D341Med (cell line): ENCODE data around the gene SKOR1.
A peak's percentile ranks its signal among the peaks of the same experiment; 100 is the strongest.

ENCODE experiments used
- DNase-seq: peaks from one replicate; pipeline ENCODE4 v3.0.0; 2012; ENCODE audit warnings: low spot score

Gene SKOR1

DNA sequence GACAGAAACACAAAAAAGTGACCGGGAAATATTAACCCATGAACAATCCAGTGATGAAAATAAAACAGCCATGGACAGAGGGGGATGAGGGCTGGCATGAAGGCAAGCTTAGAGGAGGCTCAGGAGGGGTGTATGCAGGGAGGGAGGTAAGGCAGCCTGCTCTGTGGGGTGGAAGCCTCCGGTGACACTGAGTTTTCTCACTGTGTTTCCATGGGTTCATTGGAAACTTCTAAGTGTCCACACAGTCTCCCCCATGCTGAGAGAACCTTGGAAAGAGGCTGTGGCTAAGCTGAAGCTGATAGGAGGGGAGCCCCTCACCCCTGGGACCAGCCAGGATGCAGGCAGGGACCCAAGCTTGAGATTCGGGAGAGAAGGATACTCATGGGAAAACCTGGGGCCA is 6.8 kb upstream of the SKOR1 start:
- no peak for DNase-seq

DNA sequence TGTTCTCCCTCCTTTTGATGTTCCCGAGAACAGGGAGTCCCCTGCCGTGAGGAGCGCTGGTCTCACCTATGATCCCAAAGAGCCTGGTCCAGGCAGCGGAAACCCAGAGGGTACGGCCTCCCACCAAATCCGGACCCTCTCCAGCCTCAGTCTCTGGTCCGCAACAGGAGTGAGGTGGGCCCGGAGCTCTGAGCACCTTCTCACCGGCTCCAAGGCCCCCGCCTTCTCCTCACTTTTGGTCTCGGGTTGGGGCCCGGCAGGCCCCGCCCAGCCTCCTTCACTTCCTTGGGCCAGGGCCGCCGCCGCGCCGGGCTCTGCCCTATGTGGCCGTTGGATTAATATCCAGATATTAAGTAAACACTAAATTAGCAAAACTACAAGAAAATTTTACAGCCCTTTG is 5.7 kb upstream of the SKOR1 start:
- DNase-seq, result no peak

DNA sequence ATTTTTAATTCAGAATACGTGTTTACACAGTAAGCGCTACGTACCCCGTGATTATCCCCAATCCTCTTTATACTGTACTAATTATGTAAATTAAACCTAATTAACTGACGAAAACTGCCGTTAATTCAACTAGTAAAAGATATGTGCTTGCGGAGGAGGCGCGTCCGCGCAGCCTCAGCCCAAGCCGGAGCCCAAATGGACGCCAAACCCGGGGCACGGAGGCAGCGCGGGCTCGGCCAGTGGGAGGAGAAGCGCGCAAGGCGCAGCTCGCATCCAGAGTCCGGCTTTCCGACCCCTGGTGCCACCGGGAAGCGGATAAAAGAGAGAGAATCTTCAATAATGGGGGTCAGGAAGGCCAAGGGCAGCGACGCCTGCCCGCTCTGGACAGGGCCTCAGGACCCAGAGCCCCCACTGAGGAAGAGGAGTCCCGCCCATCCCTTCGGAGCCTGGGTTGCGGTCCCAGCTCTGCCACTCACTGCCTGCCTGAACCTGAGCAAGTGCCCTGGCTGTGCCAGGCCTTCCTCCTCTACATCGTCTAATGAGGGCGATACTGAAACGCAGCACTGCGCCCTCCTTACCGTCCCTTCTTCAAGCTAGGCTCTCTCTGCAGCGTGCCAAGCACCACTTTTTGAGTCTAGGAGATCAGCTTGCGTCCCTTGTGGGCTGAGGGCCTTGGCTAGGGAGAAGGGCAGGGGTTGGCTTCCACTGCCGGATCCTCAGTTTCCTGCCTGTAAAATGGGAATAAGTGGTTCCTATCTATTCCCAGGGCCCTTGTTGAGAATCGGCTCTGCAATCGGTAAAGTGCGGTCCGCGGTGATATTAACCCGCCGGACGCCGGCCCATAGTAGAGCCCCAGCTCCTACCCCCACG is 5.0 kb upstream of the SKOR1 start:
- DNase-seq, result no peak

DNA sequence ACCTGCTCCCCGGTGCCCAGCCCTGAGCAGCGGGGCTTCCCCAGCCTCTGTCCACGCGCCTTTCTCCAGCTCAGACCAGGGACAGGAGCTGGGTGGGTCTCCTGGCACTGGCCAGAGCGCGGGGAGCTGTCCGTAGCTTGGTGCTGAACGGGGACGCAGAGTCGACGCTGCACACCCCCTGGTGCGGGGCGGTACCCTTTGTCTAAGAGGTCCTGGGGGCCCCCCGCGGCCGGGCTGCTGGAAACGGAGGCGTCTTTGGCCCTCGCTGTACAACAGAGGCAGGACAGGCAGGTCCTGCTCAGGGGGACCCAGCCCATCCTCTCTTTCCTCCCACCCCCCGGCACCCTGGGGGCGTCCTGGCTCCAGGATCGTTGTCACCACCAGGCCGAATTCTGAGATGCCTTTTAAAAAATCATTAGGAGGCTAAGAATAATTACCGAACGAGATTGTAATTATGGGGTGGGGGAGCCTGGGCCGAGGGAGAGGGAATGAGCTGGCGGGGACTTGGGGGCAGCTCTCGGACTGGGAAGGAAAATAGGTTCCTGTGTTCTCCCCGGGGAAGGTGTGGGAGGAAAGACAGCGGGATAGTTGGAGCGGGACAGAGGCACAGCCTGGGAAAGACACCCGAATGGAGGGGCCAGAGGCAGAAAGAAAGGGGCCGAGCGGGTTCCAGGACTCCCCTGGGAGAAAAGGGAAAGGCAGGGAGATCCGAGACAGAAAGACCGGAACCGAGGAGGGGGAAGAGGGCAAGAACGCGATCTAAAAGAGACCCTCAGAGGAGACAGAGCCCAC is 4.1 kb upstream of the SKOR1 start:
- peak; percentile 50 for DNase-seq

GRCh38 chr15:67821784-67822440 is 3.4 kb upstream of the SKOR1 start:
- no peak for DNase-seq

DNA sequence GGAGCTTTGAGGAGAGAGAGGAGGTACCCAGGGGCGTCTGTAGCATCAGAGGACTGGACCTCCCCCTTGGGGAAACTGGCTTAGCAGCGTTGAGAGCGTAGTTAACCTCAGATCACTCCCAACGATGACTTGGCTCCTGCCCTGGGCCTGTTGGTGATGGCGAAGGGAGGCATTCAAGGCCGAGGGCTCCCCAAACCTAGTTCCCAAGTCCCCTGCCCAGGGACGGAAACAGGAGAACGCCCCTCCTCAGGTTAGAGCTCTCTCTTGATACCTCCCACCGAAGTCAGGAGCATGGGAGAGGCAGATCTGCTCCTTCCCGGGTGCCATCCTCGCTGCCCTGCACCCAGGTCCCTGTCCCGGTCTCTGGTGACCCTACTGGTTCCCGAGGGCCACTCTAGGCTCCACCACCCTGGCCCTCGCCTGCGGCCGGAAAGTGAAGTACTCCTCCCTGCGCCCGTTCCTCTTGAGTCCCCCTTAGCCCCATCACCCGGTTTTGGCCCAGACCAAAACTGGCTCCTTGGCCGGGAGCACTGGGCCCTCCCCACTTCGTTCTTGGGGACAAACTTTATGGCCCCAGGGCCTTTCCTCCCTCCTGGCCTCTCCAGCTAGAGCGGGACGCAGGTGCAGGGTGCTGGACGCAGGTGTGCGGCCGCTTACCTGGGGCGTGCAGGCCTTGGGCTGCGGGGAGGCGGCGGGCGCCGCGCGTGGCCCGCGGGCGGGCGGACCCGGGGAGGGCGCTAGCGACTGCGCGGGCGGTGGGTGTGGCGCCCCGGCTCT is 2.6 kb upstream of the SKOR1 start:
- DNase-seq, result peak; percentile 64

DNA sequence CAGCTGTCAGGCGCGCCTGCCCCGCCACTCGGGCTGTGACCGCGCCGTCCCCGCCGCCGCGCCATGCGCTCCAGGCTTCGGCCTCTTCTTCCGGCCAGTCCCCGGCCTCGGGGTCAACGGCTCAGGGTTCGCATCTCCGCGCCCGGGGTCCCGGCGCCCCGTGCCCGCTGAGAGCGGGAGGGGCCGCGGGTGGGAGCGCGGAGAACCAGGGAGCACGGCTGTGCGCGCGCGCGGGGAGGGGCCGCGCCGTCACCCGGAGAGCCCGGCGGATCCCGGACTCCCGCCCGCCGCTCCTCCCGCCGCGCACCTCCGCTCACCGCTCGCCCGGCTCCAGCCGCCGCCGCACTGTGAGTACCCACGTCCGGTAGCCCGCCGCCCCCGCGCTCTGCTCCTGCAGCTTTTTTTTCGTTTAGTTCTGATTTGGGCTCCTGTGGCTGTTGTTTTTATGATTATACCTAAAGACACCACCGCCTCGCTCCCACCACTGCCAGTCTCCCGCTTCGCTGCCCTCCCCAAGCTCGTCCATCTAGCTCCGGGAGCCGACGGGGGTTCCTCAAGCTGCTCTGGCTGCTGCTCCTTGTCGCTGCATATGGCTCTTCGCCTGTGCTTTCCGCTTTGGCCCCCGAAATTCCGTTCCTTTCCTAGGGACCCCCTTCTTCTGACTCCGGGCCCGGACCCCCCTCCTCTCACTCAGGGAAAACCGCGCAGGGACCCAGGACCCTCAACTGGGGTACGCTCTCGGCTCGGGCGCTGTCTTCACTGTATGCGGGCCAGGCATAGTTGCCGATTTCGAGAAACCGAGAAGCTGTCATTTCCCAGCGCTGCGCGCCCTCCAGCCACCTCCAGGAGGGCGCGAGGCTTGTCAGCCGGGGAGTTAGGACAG is 1.8 kb upstream of the SKOR1 start:
- peak; percentile 75 for DNase-seq

DNA sequence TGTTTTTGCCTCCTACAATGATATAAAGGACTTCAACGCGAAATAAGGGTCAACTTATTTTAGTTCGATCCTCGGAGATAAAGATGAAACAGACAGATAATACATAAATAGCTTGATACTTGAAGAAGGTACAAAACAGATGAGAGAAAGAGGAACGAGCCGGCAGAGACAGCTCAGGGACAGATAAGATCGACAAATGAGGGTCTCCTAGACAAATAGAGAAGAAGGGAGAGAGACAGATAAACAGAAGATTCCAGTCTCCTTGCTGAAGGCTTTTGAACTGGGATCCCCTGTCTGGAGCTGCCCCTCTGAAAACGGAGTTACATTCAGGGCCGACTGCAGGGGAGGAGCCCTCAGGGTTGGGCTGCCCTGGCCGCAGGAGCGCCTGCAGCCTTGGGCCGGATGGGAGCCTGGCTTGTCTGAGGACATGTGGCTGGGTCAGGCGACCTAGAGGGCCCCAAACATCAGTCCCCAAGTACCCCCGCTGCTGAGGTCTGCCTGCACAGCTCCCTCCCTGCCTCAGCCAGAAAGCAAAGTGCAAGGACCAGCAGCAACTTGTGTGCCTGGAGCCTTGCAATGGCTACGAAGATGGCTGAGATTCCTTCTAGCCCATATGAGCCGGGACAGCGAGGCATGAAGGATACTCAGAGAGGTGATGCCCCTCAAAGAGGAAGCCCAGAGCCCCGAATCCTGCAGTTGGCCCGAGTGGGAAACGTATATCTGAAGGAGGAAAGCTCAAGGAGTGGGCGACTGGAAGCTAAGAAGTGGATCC is 926 bp upstream of the SKOR1 start:
- peak; percentile 63 for DNase-seq

- DNase-seq, result peak; percentile 60
Observed at GRCh38 chr15:67825881-67826716, 790 bp downstream of the SKOR1 start.

- peak; percentile 60 for DNase-seq
Observed at GRCh38 chr15:67826717-67827561, 1.6 kb downstream of the SKOR1 start.

DNA sequence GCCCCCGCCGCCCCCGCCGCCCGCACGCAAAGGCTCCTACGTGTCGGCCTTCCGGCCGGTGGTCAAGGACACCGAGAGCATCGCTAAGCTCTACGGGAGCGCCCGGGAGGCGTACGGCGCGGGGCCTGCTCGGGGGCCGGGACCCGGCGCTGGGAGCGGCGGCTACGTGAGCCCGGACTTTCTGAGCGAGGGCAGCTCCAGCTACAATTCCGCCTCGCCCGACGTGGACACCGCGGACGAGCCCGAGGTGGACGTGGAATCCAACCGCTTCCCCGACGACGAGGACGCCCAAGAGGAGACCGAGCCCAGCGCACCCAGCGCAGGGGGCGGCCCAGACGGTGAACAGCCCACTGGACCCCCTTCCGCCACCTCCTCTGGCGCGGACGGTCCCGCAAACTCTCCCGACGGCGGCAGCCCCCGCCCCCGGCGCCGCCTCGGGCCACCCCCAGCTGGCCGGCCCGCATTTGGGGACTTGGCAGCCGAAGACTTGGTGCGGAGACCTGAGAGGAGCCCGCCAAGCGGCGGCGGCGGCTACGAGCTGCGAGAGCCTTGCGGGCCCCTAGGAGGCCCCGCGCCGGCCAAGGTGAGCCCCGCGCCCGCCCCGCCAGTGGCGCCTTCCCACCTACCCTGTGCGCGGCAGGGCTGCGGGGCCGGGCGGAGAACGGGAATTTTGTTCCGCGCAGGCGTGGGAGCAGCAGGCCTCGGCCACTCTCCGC is 2.4 kb downstream of the SKOR1 start:
- peak; percentile 63 for DNase-seq

- no peak for DNase-seq
Observed at GRCh38 chr15:67828278-67828968, 3.1 kb downstream of the SKOR1 start.

- DNase-seq, result peak; percentile 34
Observed at GRCh38 chr15:67828969-67829646, 3.8 kb downstream of the SKOR1 start.

DNA sequence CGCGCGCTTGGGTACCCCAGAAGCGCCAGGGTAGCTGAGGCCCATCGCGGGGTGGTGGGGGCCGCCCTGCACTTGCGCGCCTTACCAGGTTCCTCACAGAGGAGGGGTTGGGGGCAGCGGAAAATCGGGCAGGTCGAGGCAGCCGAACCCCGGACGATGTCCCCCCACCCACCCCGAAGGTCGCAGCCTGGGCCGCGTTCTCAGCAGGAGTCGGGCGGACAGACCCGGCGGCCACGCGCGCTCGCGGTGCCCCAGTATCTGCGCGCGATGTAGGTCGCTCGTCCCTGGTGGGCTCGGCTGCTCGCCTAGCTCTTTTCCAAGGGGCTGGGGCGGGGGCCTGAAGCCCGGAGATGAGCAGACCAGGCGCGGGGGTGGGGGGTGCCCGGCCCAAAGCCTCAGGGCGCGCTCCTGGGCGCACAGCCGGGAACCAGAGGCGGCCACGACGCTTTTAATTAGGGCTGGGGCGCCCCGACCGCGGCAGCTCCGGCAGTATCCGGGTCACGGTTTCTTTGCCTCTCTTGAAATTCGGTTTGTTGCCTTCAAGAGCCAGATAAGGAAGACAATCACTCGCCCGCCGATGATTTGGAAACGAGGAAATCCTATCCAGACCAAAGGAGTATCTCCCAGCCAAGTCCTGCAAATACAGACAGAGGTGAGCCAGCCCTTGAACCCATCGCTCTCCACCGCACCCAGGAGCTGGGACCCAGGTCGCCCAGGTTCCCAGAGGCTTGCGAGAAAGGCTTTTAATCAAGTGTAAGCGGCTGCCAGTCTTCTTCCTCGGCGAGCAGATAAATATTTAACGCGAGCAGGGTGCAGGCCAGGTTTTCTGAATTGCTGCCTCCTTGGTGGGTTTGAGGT is 4.6 kb downstream of the SKOR1 start:
- DNase-seq, result peak; percentile 26

DNA sequence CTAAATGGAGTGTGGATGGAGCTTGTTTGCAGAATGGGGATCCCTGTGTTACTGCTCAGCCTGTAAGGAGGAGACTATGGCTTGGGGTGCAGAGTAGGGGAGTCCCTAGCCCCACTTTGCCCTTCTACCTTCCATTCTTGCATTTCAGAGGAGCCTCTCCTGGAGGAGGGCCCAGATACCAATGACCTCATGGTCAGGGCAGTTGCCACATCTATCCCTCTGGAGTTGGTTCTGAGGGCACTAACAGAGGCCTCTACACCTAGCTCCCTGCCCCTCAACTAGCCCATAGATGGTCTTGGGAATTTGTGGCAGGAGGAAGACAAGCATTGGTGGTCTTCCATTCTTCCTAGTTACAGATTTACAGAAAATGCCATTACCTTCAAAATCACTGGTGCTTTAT is 6.1 kb downstream of the SKOR1 start:
- DNase-seq, result no peak
